ENCODE measurements around the gene PTPRE. TPM values are rescaled to one million over a fixed set of nuclear protein-coding genes. Genes with fewer than 3 reads are reported as not detected.

Gene PTPRE
- total RNA-seq, 1 experiment from 2014 or later: 0.70 TPM

GRCh38 chr10:128102480-128103228, 195.8 kb downstream of the PTPRE start:
- no peak overlapping the region for H3T11ph ChIP-seq (ENCODE audit: low read length)
- no peak overlapping the region for H3K14ac ChIP-seq (ENCODE audit: insufficient read depth, low read length)
- no peaks in the 10 kb centered on the region for H3K79me1 ChIP-seq (ENCODE audit: insufficient read depth, low read depth, low read length, poor library complexity, severe bottlenecking)
- WGBS (ENCODE audit: extremely low coverage, insufficient read length, low lambda C conversion rate): no CpG with 5 or more reads among the region's 19 CpGs
- H3K27ac ChIP-seq (ENCODE audit: insufficient read length, low read depth, low read length): no peak overlapping the region
- Mint-ChIP-seq H3K27me3 (ENCODE audit: low read depth) (no peaks in the 10 kb centered on the region), H3K4me1 (no peaks in the 10 kb centered on the region), H3K9me3 (no peaks in the 10 kb centered on the region), H3K4me3 (no peak overlapping the region), H3K36me3 (ENCODE audit: insufficient read depth in 1 of 3, low read depth in 3 of 3) (peaks cover 35 to 40% (median 39%) of the 10 kb centered on the region in 3 experiments; a peak in 6 of 7 replicates), H3K27ac (no peak overlapping the region)
- no peak overlapping the region for H2BK120ac ChIP-seq (ENCODE audit: low read depth, low read length, poor library complexity, severe bottlenecking)
- no peak overlapping the region for H2BK20ac ChIP-seq (ENCODE audit: low read depth, low read length, poor library complexity, severe bottlenecking)
- H3K23me2 ChIP-seq (ENCODE audit: insufficient read length, low read depth, low read length, poor library complexity, severe bottlenecking): peaks cover 2% of the 10 kb centered on the region
- H4K5ac ChIP-seq (ENCODE audit: insufficient read length, low read depth, low read length): no peak overlapping the region
- no peak overlapping the region for H3K18ac ChIP-seq (ENCODE audit: insufficient read length, low read depth, low read length)
- no peak for TF ChIP-seq CTCF (conservative IDR thresholded peaks at IDR 0.05)
- no peak overlapping the region for H2BK15ac ChIP-seq (ENCODE audit: low read depth, low read length)
- H3K56ac ChIP-seq (ENCODE audit: insufficient read length, low read depth, low read length): no peak overlapping the region
- peak; percentile 10 for DNase-seq
- no peak overlapping the region for H3K4ac ChIP-seq (ENCODE audit: low read depth, low read length)
- H3K27me3 ChIP-seq (ENCODE audit: insufficient read depth, low read length): no peaks in the 10 kb centered on the region
- no peaks in the 10 kb centered on the region for H4K20me1 ChIP-seq (ENCODE audit: control insufficient read depth, insufficient read depth, insufficient read length)
- no peak overlapping the region for H3K4me2 ChIP-seq (ENCODE audit: insufficient read depth, insufficient read length, low read length)
- H2AK5ac ChIP-seq (ENCODE audit: insufficient read length, low read length): no peak overlapping the region
- no peak overlapping the region for H2BK5ac ChIP-seq (ENCODE audit: insufficient read length, low read length)
- no peaks in the 10 kb centered on the region for H3K4me1 ChIP-seq (ENCODE audit: insufficient read depth, low read length)
- no peak overlapping the region for H3K9ac ChIP-seq (ENCODE audit: extremely low read depth, insufficient read length, low read length)
- no peak overlapping the region for H4K8ac ChIP-seq (replicated peaks; ENCODE audit: insufficient read length, low read depth, low read length)
- no peak overlapping the region for H3K23ac ChIP-seq (ENCODE audit: insufficient read length, low read depth, low read length)
- H3K9me3 ChIP-seq (ENCODE audit: control insufficient read depth, low read depth, low read length): no peaks in the 10 kb centered on the region
- no peaks in the 10 kb centered on the region for H3K79me2 ChIP-seq (ENCODE audit: insufficient read depth, low read length)
- H2AFZ ChIP-seq (ENCODE audit: low read length): no peak overlapping the region
- no peak overlapping the region for H2BK12ac ChIP-seq (ENCODE audit: insufficient read length, low read depth, low read length)
- no peak overlapping the region for H4K91ac ChIP-seq (ENCODE audit: insufficient read length, low read depth, low read length)

Data from H9 (cell line).